ENCODE measurements around the gene TFDP1. TPM values are rescaled to one million over a fixed set of nuclear protein-coding genes. Genes with fewer than 3 reads are reported as not detected.

The TFDP1 gene
- total RNA-seq, 4 donors from 2014 or later = 10.3 to 101 (median 52.3) TPM

DNA sequence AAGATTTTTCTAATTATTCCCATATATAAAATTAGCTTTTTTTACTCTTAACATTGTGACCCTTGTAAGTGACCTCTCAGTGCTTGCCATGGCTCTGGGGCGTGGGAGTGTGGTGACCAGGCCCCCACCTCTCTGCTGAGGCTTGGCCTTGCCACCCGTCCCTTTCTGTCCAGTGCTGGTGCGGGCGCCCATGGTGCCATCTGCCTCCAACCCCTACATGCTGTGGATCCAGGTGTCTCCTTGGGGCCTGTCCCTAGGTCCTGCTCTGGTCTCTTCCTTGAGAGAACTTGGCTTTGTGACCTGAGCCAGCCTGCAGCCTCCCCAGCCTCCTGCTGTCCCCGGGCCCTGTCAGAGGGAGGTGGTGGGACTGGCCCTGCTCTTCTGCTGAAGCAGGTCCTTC lies 27.4 kb downstream of the TFDP1 start:
- TF ChIP-seq, protein P1, sequence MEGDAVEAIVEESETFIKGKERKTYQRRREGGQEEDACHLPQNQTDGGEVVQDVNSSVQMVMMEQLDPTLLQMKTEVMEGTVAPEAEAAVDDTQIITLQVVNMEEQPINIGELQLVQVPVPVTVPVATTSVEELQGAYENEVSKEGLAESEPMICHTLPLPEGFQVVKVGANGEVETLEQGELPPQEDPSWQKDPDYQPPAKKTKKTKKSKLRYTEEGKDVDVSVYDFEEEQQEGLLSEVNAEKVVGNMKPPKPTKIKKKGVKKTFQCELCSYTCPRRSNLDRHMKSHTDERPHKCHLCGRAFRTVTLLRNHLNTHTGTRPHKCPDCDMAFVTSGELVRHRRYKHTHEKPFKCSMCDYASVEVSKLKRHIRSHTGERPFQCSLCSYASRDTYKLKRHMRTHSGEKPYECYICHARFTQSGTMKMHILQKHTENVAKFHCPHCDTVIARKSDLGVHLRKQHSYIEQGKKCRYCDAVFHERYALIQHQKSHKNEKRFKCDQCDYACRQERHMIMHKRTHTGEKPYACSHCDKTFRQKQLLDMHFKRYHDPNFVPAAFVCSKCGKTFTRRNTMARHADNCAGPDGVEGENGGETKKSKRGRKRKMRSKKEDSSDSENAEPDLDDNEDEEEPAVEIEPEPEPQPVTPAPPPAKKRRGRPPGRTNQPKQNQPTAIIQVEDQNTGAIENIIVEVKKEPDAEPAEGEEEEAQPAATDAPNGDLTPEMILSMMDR (IDR thresholded peaks at IDR 0.05) = no peak
- intact Hi-C loops (cut with DNase I; ENCODE audit: low total_unique reads) = no loop called here
- Histone ChIP-seq H3K27ac (no peak overlapping the region), H3K4me1 (no peaks in the 10 kb centered on the region), H3K27me3 (no peaks in the 10 kb centered on the region), H3K9me3 (no peaks in the 10 kb centered on the region), H3K4me3 (no peak overlapping the region), H3K36me3 (no peaks in the 10 kb centered on the region)
- DNase-seq = no peak

GRCh38 chr13:113612607-113613006 lies 28.1 kb downstream of the TFDP1 start:
- Histone ChIP-seq H3K36me3 (no peaks in the 10 kb centered on the region), H3K4me3 (no peak overlapping the region), H3K9me3 (no peaks in the 10 kb centered on the region), H3K4me1 (no peaks in the 10 kb centered on the region), H3K27ac (no peak overlapping the region), H3K27me3 (no peaks in the 10 kb centered on the region)
- DNase-seq = no peak
- no peak for TF ChIP-seq POLR2A (IDR thresholded peaks at IDR 0.05)
- TF ChIP-seq, protein P1 (IDR thresholded peaks at IDR 0.05) = no peak
- intact Hi-C loops (cut with DNase I; ENCODE audit: low total_unique reads) = no loop called here

GRCh38 chr13:113613789-113614379 lies 29.3 kb downstream of the TFDP1 start:
- Histone ChIP-seq H3K4me3 (no peak overlapping the region), H3K9me3 (no peaks in the 10 kb centered on the region), H3K36me3 (no peaks in the 10 kb centered on the region), H3K27ac (no peak overlapping the region), H3K27me3 (no peaks in the 10 kb centered on the region), H3K4me1 (no peaks in the 10 kb centered on the region)
- intact Hi-C loops (cut with DNase I; ENCODE audit: low total_unique reads) = no loop called here
- TF ChIP-seq, protein P1 (IDR thresholded peaks at IDR 0.05) = no peak
- no peak for TF ChIP-seq POLR2A (IDR thresholded peaks at IDR 0.05)
- DNase-seq = no peak

GRCh38 chr13:113616281-113616906 lies 31.8 kb downstream of the TFDP1 start:
- H3K36me3 ChIP-seq = no peaks in the 10 kb centered on the region
- H3K27ac ChIP-seq = no peak overlapping the region
- H3K4me1 ChIP-seq = no peaks in the 10 kb centered on the region
- H3K27me3 ChIP-seq = no peaks in the 10 kb centered on the region
- intact Hi-C loops (cut with DNase I; ENCODE audit: low total_unique reads) = no loop called here
- H3K9me3 ChIP-seq = no peaks in the 10 kb centered on the region
- H3K4me3 ChIP-seq = no peak overlapping the region
- DNase-seq = no peak
- TF ChIP-seq, protein P1 (IDR thresholded peaks at IDR 0.05) = no peak
- no peak for TF ChIP-seq POLR2A (IDR thresholded peaks at IDR 0.05)

DNA sequence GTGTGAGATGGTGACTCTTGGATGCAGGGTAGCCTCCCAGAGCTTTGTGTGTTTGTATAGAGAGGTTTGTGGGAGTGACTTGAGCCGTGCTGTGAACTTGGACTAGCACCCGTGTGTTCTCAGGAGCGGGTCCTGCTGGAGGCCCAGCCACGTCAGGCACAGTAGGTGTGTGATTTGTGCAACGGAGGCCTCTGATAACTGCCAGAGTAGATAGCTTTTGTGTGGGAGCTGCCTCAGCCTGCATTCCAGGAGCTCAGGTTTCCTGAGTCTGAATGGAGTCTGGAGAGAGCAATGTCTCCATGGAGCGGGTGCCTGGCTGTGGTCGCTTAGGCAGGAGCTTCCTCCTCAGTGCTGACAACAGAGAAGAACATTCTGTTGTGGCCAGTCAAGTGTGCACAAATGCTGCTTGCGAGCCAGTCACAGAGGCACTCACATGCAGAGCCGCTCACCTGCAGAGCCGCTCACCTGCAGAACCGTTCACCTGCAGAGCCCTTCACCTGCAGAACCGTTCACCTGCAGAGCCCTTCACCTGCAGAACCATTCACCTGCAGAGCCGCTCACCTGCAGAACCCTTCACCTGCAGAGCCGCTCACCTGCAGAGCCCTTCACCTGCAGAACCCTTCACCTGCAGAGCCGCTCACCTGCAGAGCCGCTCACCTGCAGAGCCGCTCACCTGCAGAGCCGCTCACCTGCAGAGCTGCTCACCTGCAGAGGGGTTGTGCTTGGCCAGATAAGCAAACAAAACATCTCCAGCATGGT lies 32.6 kb downstream of the TFDP1 start:
- intact Hi-C loops (cut with DNase I; ENCODE audit: low total_unique reads) = no loop called here
- Histone ChIP-seq H3K4me3 (no peak overlapping the region), H3K9me3 (no peaks in the 10 kb centered on the region), H3K4me1 (no peaks in the 10 kb centered on the region), H3K27ac (no peak overlapping the region), H3K36me3 (no peaks in the 10 kb centered on the region), H3K27me3 (no peaks in the 10 kb centered on the region)
- no peak for DNase-seq
- no peak for TF ChIP-seq POLR2A (IDR thresholded peaks at IDR 0.05)
- TF ChIP-seq, protein P1 (IDR thresholded peaks at IDR 0.05) = no peak

Measured in uterus (tissue), 4 donors.